Esophagus squamous epithelium (tissue), 5 donors: ENCODE results near the gene SP3. TPM values are rescaled to one million over a fixed set of nuclear protein-coding genes. Genes with fewer than 3 reads are reported as not detected.
A peak's percentile ranks its signal among the peaks of the same experiment; 100 is the strongest.

Experiments
- DNase-seq: peaks from one replicate; lab custom pipeline; 2025; lab: John Stamatoyannopoulos, UW
- H3K27ac ChIP-seq, 4 donors: fragments of 200-600 bp; sonication (generic); one replicate each; pipeline ENCODE4 v1.5.1; 2016 to 2019; ENCODE audit warnings: mild to moderate bottlenecking in 1 of 4
- H3K27me3 ChIP-seq, 4 donors: fragments of 200-600 bp; sonication (generic); 1 replicate in 3 of 4; 2 replicates in 1 of 4; pipeline versions ENCODE4 v1.5.1 to v1.6.0; 2017 to 2021; ENCODE audit warnings: antibody characterized with exemption in 1 of 4
- H3K36me3 ChIP-seq, 3 donors: fragments of 200-600 bp; sonication (generic); one replicate each; pipeline ENCODE4 v1.5.1; 2016 to 2019
- H3K4me1 ChIP-seq, 3 donors: fragments of 200-600 bp; sonication (generic); one replicate each; pipeline ENCODE4 v1.5.1; 2017 to 2019
- H3K4me3 ChIP-seq, 4 donors: fragments of 200-600 bp; sonication (generic); 1 replicate in 3 of 4; 2 replicates in 1 of 4; pipeline ENCODE4 v1.5.1; 2016 to 2019; ENCODE audit warnings: mild to moderate bottlenecking in 2 of 4, moderate library complexity in 1 of 4
- H3K9me3 ChIP-seq, 3 donors: fragments of 200-600 bp; sonication (generic); one replicate each; pipeline ENCODE4 v1.5.1; 2016 to 2019
- CTCF ChIP-seq, 6 experiments: fragments of 450-650 bp in 4 of 6; fragments of 200-600 bp in 2 of 6; sonication (generic) in 2 of 6; IDR thresholded peaks; one replicate each; pipeline ENCODE4 v1.5.1; 2016 to 2019; ENCODE audit warnings: antibody characterized with exemption in 6 of 6, mild to moderate bottlenecking in 4 of 6, moderate library complexity in 4 of 6
- POLR2A ChIP-seq, 4 donors: fragments of 450-650 bp; IDR thresholded peaks; one replicate each; pipeline ENCODE4 v1.6.1; 2017; ENCODE audit warnings: antibody characterized with exemption in 4 of 4, mild to moderate bottlenecking in 4 of 4, moderate library complexity in 3 of 4
- WGBS, 2 donors: methylation state at CpG; one replicate each; pipeline ENCODE4 v1.1.5; 2018; 5-methylcytosine and 5-hydroxymethylcytosine counted together
- intact Hi-C: fragments of 100-400 bp; cut with DNase I; formaldehyde crosslinking; loops from one replicate; pipeline ENCODE4 v1.15.0; 2022
- total RNA-seq, 4 donors: library from RNA; depleted of rRNA; stranded (reverse); fragments of >200 nt; gene quantifications; one replicate each; pipeline ENCODE4 v1.1.0, GENCODE V29; 2016
- donor health status: DM: yes; HTN: yes; CAD: no.

SP3 gene
- total RNA-seq, 4 donors from 2014 or later = 41.3 to 97.8 (median 67.6) TPM

DNA sequence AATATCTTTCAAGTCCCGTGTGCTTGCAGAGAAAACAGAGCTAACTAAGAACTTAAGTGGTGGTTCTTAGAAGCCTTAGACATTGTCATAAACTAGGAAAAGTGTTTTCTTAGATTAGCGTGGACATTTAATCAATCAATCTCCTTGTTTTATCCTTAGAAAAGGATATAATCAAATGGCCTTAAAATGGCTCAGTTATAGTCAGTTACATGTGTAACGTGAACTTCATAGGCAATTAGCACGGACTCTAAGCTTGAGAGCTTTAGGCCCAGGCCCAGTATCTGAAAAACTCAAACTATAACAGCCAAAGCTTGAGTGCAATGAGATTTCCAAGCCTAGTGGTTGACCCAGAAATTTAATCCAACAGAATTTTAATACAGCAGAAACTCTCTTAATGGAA lies 43.5 kb upstream of the SP3 start:
- Histone ChIP-seq H3K4me1 (peaks cover 7 to 54% (median 18%) of the 10 kb centered on the region in 3 donors), H3K9me3 (no peaks in the 10 kb centered on the region), H3K27me3 (no peaks in the 10 kb centered on the region), H3K4me3 (no peak overlapping the region), H3K36me3 (no peaks in the 10 kb centered on the region), H3K27ac (no peak overlapping the region)
- intact Hi-C loops = no loop called here
- no peak for DNase-seq
- no peak for TF ChIP-seq POLR2A (IDR thresholded peaks at IDR 0.05)
- no peak for TF ChIP-seq CTCF (IDR thresholded peaks at IDR 0.05)
- WGBS, 2 donors = 85 to 95% methylated on average over 4 of the region's 4 CpGs

DNA sequence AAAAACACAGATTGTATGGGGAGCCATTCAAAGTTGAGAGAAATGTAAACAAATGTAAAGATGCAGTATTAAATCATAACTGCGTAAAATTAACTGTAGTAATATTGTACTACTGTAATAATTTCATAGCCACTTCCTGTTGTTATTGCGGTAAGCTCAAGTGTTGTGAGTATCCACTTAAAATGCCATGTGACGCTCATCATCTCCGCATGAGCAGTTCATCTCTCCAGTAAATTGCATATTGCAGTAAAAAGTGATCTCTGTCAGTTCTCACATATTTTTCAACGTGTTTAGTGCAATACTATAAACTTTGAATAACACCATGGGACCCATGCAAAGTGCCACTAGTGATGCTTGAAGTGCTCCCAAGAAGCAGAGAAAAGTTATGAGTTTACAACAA lies 41.8 kb upstream of the SP3 start:
- intact Hi-C loops = no loop called here
- Histone ChIP-seq H3K4me1 (peaks cover 0 to 40% (median 13%) of the 10 kb centered on the region in 3 donors), H3K27ac (no peak overlapping the region), H3K36me3 (no peaks in the 10 kb centered on the region), H3K9me3 (no peaks in the 10 kb centered on the region), H3K27me3 (no peaks in the 10 kb centered on the region), H3K4me3 (no peak overlapping the region)
- no peak for DNase-seq
- WGBS, 2 donors = 86% methylated on average over 5 of the region's 5 CpGs
- no peak for TF ChIP-seq CTCF (IDR thresholded peaks at IDR 0.05)

- H3K4me3 ChIP-seq = no peak overlapping the region
- peak overlapping the region in 3 of 4 donors; percentile 2 to 32 (median 31) for H3K27ac ChIP-seq
- peaks cover 0 to 29% (median 12%) of the 10 kb centered on the region in 3 donors for H3K4me1 ChIP-seq
- H3K36me3 ChIP-seq = no peaks in the 10 kb centered on the region
- no peak for DNase-seq
- TF ChIP-seq POLR2A (IDR thresholded peaks at IDR 0.05) (no peak), CTCF (IDR thresholded peaks at IDR 0.05) (no peak)
- no peaks in the 10 kb centered on the region for H3K27me3 ChIP-seq
- H3K9me3 ChIP-seq = no peaks in the 10 kb centered on the region
- 58 to 84% methylated on average over 9 to 10 of the region's 11 CpGs for WGBS, 2 donors
- intact Hi-C loops = no loop called here
Measured at GRCh38 chr2:174005801-174006419, 40.7 kb upstream of the SP3 start.

DNA sequence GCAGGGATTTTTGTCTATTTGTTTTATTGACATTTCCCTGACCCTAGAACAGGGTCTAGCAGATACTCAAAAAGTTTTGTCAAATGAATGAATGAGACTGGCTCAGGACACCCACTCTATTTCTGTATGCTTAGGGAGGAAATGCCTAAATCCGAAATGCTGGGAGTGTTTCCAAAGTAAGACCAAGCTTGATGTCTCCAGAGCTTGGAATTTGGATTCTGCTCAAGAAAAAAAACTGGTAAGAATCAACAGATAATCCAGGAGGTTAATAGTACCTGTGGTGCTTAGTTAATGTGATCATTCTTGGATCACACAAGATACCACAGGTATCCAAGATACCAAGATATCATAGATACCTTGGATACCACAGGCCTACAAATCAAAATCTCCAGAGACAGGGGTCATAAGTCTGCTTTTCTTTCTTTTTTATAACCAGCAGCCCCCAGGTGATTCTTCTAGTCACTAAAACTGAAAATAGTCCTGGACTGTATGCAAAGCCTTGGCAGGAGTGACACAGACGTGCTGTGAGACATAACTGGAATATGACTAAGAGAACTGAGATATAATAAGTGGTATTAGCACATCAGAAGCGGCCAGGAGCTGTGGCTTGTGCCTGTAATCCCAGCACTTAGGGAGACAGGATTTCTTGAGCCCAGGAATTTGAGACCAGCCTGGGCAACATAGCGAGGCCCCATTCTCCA lies 39.9 kb upstream of the SP3 start:
- no peak overlapping the region for H3K4me3 ChIP-seq
- no peaks in the 10 kb centered on the region for H3K27me3 ChIP-seq
- intact Hi-C loops = no loop called here
- no peaks in the 10 kb centered on the region for H3K36me3 ChIP-seq
- peaks cover 0 to 24% (median 12%) of the 10 kb centered on the region in 3 donors for H3K4me1 ChIP-seq
- DNase-seq = no peak
- 20 to 22% methylated on average over 4 of the region's 4 CpGs for WGBS, 2 donors
- TF ChIP-seq POLR2A (IDR thresholded peaks at IDR 0.05) (no peak), CTCF (IDR thresholded peaks at IDR 0.05) (no peak)
- H3K27ac ChIP-seq = peak overlapping the region; percentile 0 to 32 (median 30)
- H3K9me3 ChIP-seq = no peaks in the 10 kb centered on the region
